ENCODE results near the gene PTPRG. TPM values are rescaled to one million over a fixed set of nuclear protein-coding genes. Genes with fewer than 3 reads are reported as not detected.

Gene PTPRG
- total RNA-seq, 2 donors from 2014 or later: 26.0 to 26.3 TPM

DNA sequence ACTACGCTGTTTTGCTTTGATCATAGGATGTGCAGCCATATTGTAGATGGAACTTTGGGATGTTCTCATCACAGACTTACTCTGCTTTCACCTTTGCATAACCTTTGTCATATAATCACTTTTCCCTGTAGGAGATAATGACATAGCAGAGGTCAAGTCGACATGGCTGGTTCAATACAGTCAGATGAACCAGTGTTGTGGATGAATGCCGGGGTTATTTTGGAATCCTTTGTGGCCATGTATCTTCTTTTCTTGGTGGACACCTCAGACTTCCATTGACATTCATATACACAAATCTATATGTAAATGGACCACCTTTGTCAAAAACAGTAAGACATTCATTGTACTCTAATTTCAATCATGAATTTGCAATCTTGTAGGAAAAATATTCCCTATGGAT lies 180.2 kb downstream of the PTPRG start:
- no peak overlapping the region for H3K27ac ChIP-seq
- TF ChIP-seq, protein P1, sequence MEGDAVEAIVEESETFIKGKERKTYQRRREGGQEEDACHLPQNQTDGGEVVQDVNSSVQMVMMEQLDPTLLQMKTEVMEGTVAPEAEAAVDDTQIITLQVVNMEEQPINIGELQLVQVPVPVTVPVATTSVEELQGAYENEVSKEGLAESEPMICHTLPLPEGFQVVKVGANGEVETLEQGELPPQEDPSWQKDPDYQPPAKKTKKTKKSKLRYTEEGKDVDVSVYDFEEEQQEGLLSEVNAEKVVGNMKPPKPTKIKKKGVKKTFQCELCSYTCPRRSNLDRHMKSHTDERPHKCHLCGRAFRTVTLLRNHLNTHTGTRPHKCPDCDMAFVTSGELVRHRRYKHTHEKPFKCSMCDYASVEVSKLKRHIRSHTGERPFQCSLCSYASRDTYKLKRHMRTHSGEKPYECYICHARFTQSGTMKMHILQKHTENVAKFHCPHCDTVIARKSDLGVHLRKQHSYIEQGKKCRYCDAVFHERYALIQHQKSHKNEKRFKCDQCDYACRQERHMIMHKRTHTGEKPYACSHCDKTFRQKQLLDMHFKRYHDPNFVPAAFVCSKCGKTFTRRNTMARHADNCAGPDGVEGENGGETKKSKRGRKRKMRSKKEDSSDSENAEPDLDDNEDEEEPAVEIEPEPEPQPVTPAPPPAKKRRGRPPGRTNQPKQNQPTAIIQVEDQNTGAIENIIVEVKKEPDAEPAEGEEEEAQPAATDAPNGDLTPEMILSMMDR (IDR thresholded peaks at IDR 0.05): no peak
- intact Hi-C loops (cut with DNase I): no loop called here
- no peaks in the 10 kb centered on the region for H3K27me3 ChIP-seq
- H3K4me3 ChIP-seq: no peak overlapping the region
- no peaks in the 10 kb centered on the region for H3K9me3 ChIP-seq
- no peaks in the 10 kb centered on the region for H3K36me3 ChIP-seq
- no peak for DNase-seq
- H3K9ac ChIP-seq (ENCODE audit: low read depth in 2 of 2, low read length in 2 of 2): no peak overlapping the region
- no peaks in the 10 kb centered on the region for H3K4me1 ChIP-seq

DNA sequence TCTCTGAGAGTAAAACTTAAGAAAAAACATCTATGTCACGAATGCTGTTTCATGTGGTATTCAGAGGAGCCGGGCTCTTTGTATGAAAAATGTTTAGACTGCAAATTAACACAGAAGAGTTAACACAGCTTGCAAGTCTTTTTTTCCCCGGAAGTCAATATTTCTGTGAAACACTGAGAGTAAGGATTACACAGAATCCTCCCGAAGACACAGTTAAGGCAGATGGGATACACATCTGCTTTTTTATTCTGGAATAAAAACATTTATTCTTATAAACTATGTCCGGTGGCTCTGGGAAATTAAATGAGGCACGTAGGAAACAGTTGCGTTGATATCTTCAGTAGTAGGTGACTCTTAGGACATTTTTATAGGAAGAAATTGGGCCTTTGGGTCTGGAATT lies 180.6 kb downstream of the PTPRG start:
- H3K9ac ChIP-seq (ENCODE audit: low read depth in 2 of 2, low read length in 2 of 2): no peak overlapping the region
- TF ChIP-seq, protein P1 (IDR thresholded peaks at IDR 0.05): no peak
- H3K36me3 ChIP-seq: no peaks in the 10 kb centered on the region
- H3K4me1 ChIP-seq: no peaks in the 10 kb centered on the region
- DNase-seq: no peak
- intact Hi-C loops (cut with DNase I): no loop called here
- no peak overlapping the region for H3K27ac ChIP-seq
- no peaks in the 10 kb centered on the region for H3K27me3 ChIP-seq
- no peak overlapping the region for H3K4me3 ChIP-seq
- no peaks in the 10 kb centered on the region for H3K9me3 ChIP-seq

DNA sequence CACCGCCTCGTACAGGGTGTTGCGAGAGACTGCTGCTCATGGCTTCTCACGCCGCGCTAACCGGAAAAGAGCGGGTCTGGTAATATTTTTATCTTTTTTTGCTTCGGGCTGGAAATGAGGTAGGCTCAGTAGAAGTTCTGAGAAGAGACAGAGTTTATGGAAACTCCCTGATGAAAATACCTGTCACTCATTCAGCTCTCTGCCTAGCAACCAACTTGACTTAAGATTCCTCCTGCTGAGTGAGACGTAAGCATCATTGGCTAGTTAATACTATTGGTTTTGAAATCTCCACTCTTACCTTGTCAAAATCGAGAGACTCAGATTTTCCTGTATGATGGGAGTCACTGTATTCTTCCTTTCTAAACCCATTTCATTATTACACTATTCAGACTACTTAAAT lies 181.7 kb downstream of the PTPRG start:
- H3K27ac ChIP-seq: no peak overlapping the region
- DNase-seq: no peak
- H3K9ac ChIP-seq (ENCODE audit: low read depth in 2 of 2, low read length in 2 of 2): no peak overlapping the region
- intact Hi-C loops (cut with DNase I): no loop called here
- H3K9me3 ChIP-seq: no peaks in the 10 kb centered on the region
- no peak overlapping the region for H3K4me3 ChIP-seq
- no peaks in the 10 kb centered on the region for H3K36me3 ChIP-seq
- TF ChIP-seq, protein P1 (IDR thresholded peaks at IDR 0.05): no peak
- H3K27me3 ChIP-seq: no peaks in the 10 kb centered on the region
- H3K4me1 ChIP-seq: no peaks in the 10 kb centered on the region

DNA sequence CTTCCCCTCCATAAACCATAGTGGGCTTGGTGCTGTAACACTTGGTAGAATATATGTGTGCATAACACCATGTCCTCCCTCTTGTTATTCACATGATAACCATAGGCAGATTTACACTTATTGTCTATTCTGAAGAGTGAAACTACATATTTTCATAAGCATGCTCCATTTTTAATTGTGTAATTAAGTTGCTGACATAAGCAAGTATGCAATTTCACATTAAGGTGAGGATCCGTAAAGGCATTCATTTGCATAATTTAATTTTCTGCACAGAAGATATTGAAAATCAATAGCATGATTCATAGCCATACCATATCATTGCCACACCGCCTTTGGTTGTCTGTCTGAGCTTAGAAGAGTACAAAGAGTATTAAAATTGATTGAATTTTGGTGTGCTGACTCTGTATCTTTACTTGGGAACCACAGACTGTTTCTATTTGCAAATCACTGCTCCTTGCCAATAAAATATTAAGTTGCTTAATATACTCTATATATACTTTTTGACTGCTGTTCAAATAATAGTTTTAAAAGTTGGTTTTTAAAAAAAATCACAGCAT lies 182.4 kb downstream of the PTPRG start:
- Histone ChIP-seq H3K27ac (no peak overlapping the region), H3K4me3 (no peak overlapping the region), H3K9ac (ENCODE audit: low read depth in 2 of 2, low read length in 2 of 2) (no peak overlapping the region), H3K36me3 (no peaks in the 10 kb centered on the region), H3K27me3 (no peaks in the 10 kb centered on the region), H3K9me3 (no peaks in the 10 kb centered on the region), H3K4me1 (no peaks in the 10 kb centered on the region)
- no peak for DNase-seq
- TF ChIP-seq, protein P1 (IDR thresholded peaks at IDR 0.05): no peak
- intact Hi-C loops (cut with DNase I): no loop called here

DNA sequence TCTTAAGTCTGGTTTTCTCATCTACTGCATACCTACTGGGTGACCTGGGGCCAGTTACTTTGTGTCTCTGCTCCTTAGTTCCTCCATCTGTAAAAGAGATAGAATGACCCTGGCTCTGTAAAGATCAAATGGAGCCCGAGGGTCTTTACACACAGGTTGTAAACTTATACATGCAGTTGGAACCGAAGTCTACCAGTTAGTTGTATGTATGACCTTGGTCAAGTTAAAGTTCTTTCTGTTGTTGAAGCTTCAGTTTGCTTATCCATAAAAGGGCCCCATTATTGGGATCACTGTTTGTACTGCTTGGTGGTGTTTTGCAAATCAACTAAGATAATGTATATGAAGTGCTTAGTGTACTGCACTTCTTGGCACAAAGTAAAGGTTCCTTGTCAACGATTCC lies 186.9 kb downstream of the PTPRG start:
- DNase-seq: no peak
- Histone ChIP-seq H3K9me3 (no peaks in the 10 kb centered on the region), H3K4me3 (no peak overlapping the region), H3K9ac (ENCODE audit: low read depth in 2 of 2, low read length in 2 of 2) (no peak overlapping the region), H3K27ac (no peak overlapping the region), H3K27me3 (no peaks in the 10 kb centered on the region), H3K4me1 (no peaks in the 10 kb centered on the region), H3K36me3 (no peaks in the 10 kb centered on the region)
- intact Hi-C loops (cut with DNase I): no loop called here
- TF ChIP-seq, protein P1 (IDR thresholded peaks at IDR 0.05): no peak
